HCT116 (cell line): ENCODE results near the gene PRPF6. TPM values are rescaled to one million over a fixed set of nuclear protein-coding genes. Genes with fewer than 3 reads are reported as not detected.

ENCODE experiments used
- ATAC-seq: fragments of 200-7000 bp; cut with Tn5 transposase; 2 replicates; pipeline ENCODE4 v1.9.1; 2020; ENCODE audit warnings: mild to moderate bottlenecking, moderate library complexity
- BruUV-seq: library from RNA; stranded (reverse); fragments of 400-500 nt; replicated peaks from 2 replicates; lab custom pipeline; 2021; lab: Mats Ljungman, UMichigan
- CTCF ChIA-PET: fragments of 300-600 bp; sonication (Branson Sonifier 250); formaldehyde crosslinking; loops from one replicate; lab custom pipeline; 2021; ENCODE audit warnings: antibody characterized with exemption; lab: Charles Lee
- POLR2A ChIA-PET: fragments of 300-600, 350-600 bp; sonication (Branson Sonifier 250); formaldehyde crosslinking; loops from one replicate; lab custom pipeline; 2021; ENCODE audit warnings: antibody characterized with exemption; lab: Charles Lee
- RAD21 ChIA-PET, 2 experiments: fragments of 300-600 bp; sonication (Branson Sonifier 250); formaldehyde crosslinking; loops; one replicate each; lab custom pipeline; 2023; ENCODE audit warnings: low total read pairs in 2 of 2; ENCODE audit not compliant: uncharacterized antibody in 2 of 2, unreplicated experiment in 2 of 2, low non-redundant PET in 1 of 2; lab: Charles Lee
- DNase-seq: peaks from one replicate; pipeline ENCODE4 v3.0.0-alpha.2; 2010; ENCODE audit warnings: low read depth, low spot score
- H2AFZ ChIP-seq: fragments of 200-600 bp; shearing (Covaris generic), sonication (generic); 2 replicates; pipeline ENCODE4 v1.6.1; 2017; ENCODE audit warnings: low read depth, mixed run types, mixed read lengths, antibody characterized with exemption, low read length; ENCODE audit not compliant: poor library complexity, severe bottlenecking
- H3K27ac ChIP-seq: 2 replicates; pipeline ENCODE4 v1.5.1; 2012; ENCODE audit warnings: low read depth, low read length
- H3K27me3 ChIP-seq: fragments of 200-600 bp; sonication (generic); 2 replicates; pipeline ENCODE4 v1.6.1; 2016; ENCODE audit warnings: mixed run types, low read length, mixed read lengths; ENCODE audit not compliant: insufficient read depth
- H3K36me3 ChIP-seq, 2 experiments: fragments of 200-500 bp in 1 of 2; fragments of 200-600 bp in 1 of 2; sonication (Bioruptor generic) in 1 of 2; sonication (generic) in 1 of 2; 2 replicates each; pipeline versions ENCODE4 v1.5.1 to v1.6.1; 2014 to 2016; ENCODE audit warnings: low read length in 2 of 2, inconsistent platforms in 1 of 2, mixed read lengths in 1 of 2, mixed run types in 1 of 2; ENCODE audit not compliant: insufficient read depth in 2 of 2, control insufficient read depth in 1 of 2
- H3K4me1 ChIP-seq, 2 experiments: fragments of 200-600 bp in 1 of 2; sonication (generic) in 1 of 2; 2 replicates each; pipeline versions ENCODE4 v1.5.1 to v1.6.1; 2012 to 2017; ENCODE audit warnings: low read length in 2 of 2, inconsistent platforms in 1 of 2, mild to moderate bottlenecking in 1 of 2, mixed read lengths in 1 of 2, mixed run types in 1 of 2, moderate library complexity in 1 of 2; ENCODE audit not compliant: insufficient read depth in 2 of 2, control insufficient read depth in 1 of 2
- H3K4me2 ChIP-seq: fragments of 200-600 bp; sonication (generic); 2 replicates; pipeline ENCODE4 v1.6.1; 2017; ENCODE audit warnings: mixed run types, low read length, mixed read lengths
- H3K4me3 ChIP-seq, 2 experiments: fragments of 200-600 bp in 1 of 2; sonication (generic) in 1 of 2; replicated peaks in 1 of 2; 2 replicates each; pipeline ENCODE4 v1.5.1; 2011 to 2016; ENCODE audit warnings: low read length in 2 of 2, control low read depth in 1 of 2, low read depth in 1 of 2, mild to moderate bottlenecking in 1 of 2, mixed read lengths in 1 of 2, mixed run types in 1 of 2
- H3K79me2 ChIP-seq: fragments of 200-600 bp; sonication (generic); 2 replicates; pipeline ENCODE4 v1.6.1; 2017; ENCODE audit warnings: mild to moderate bottlenecking, mixed run types, low read length, moderate library complexity, mixed read lengths; ENCODE audit not compliant: insufficient read depth
- H3K9ac ChIP-seq: fragments of 200-600 bp; sonication (generic); 2 replicates; pipeline ENCODE4 v1.6.1; 2016; ENCODE audit warnings: low read length, mixed read lengths
- H3K9me2 ChIP-seq: fragments of 200-600 bp; sonication (generic), shearing (Covaris generic); 2 replicates; pipeline ENCODE4 v1.6.1; 2017; ENCODE audit warnings: mixed run types, mild to moderate bottlenecking, moderate library complexity; ENCODE audit not compliant: insufficient read depth
- H3K9me3 ChIP-seq, 2 experiments: fragments of 200-500 bp in 1 of 2; fragments of 200-600 bp in 1 of 2; sonication (Bioruptor generic) in 1 of 2; sonication (generic) in 1 of 2; 2 replicates each; pipeline ENCODE4 v1.6.1; 2014 to 2017; ENCODE audit warnings: low read length in 2 of 2, mixed read lengths in 2 of 2, inconsistent platforms in 1 of 2, low read depth in 1 of 2, mild to moderate bottlenecking in 1 of 2, mixed run types in 1 of 2, moderate library complexity in 1 of 2; ENCODE audit not compliant: control insufficient read depth in 1 of 2, insufficient read depth in 1 of 2
- H4K20me1 ChIP-seq: fragments of 200-600 bp; sonication (generic), shearing (Covaris generic); 2 replicates; pipeline ENCODE4 v1.6.1; 2017; ENCODE audit warnings: mixed run types, mild to moderate bottlenecking, moderate library complexity; ENCODE audit not compliant: insufficient read depth
- CEBPB ChIP-seq: IDR thresholded peaks from 2 replicates; pipeline ENCODE4 v1.6.1; 2012; ENCODE audit warnings: low read depth
- ELF1 ChIP-seq: IDR thresholded peaks from 2 replicates; pipeline ENCODE4 v1.6.1; 2012; ENCODE audit warnings: low read depth, borderline replicate concordance
- EZH2 ChIP-seq: fragments of 200-600 bp; sonication (generic); IDR thresholded peaks from 2 replicates; pipeline ENCODE4 v1.6.1; 2017; ENCODE audit warnings: antibody characterized with exemption, mixed run types
- EZH2phosphoT487 ChIP-seq: fragments of 200-600 bp; IDR thresholded peaks from 2 replicates; pipeline ENCODE4 v1.6.1; 2018; ENCODE audit warnings: antibody characterized with exemption, borderline replicate concordance
- FOSL1 ChIP-seq: IDR thresholded peaks from 2 replicates; pipeline ENCODE4 v1.6.1; 2012; ENCODE audit warnings: low read depth
- JUND ChIP-seq: IDR thresholded peaks from 2 replicates; pipeline ENCODE4 v1.6.1; 2012
- POLR2A ChIP-seq: IDR thresholded peaks from 2 replicates; pipeline ENCODE4 v1.7.0; 2011; ENCODE audit warnings: borderline replicate concordance; ENCODE audit not compliant: insufficient read depth, insufficient read length; ENCODE audit errors: extremely low read depth
- POLR2AphosphoS5 ChIP-seq: IDR thresholded peaks from 2 replicates; pipeline ENCODE4 v1.6.1; 2011; ENCODE audit warnings: mild to moderate bottlenecking, low read depth, low read length, moderate library complexity
- RAD21 ChIP-seq: IDR thresholded peaks from 2 replicates; pipeline ENCODE4 v1.6.1; 2012; ENCODE audit warnings: low read depth, mild to moderate bottlenecking
- SP1 ChIP-seq: IDR thresholded peaks from 2 replicates; pipeline ENCODE4 v1.6.1; 2012; ENCODE audit warnings: low read depth
- SRF ChIP-seq: IDR thresholded peaks from 2 replicates; pipeline ENCODE4 v1.6.1; 2012; ENCODE audit warnings: low read depth
- YY1 ChIP-seq: IDR thresholded peaks from 2 replicates; pipeline ENCODE4 v1.6.1; 2011; ENCODE audit warnings: low read length, low read depth, moderate library complexity, mild to moderate bottlenecking; ENCODE audit not compliant: insufficient replicate concordance; ENCODE audit errors: extremely low read depth
- ZBTB33 ChIP-seq: IDR thresholded peaks from 2 replicates; pipeline ENCODE4 v1.6.1; 2011; ENCODE audit warnings: mild to moderate bottlenecking, low read length, moderate library complexity; ENCODE audit not compliant: insufficient replicate concordance; ENCODE audit errors: extremely low read depth
- ZNF274 ChIP-seq: fragments of 200-500 bp; sonication (Bioruptor generic); IDR thresholded peaks from 2 replicates; pipeline ENCODE4 v1.6.1; 2014; ENCODE audit warnings: mild to moderate bottlenecking, low read depth, low read length, inconsistent platforms
- intact Hi-C: fragments of 100-400 bp; cut with micrococcal nuclease; formaldehyde crosslinking; loops from 2 replicates; pipeline ENCODE4 v1.10.0; 2022
- total RNA-seq: library from RNA; stranded (reverse); gene quantifications from one replicate; pipeline ENCODE4 v1.2.1, GENCODE V29; 2021; ENCODE audit not compliant: unreplicated experiment
- TF ChIP-seq, protein P1 (sequence below), 3 experiments: fragments of 200-600 bp in 1 of 3; sonication (generic) in 1 of 3; IDR thresholded peaks in 2 of 3; conservative IDR thresholded peaks in 1 of 3; 2 replicates each; pipeline ENCODE4 v1.5.1; 2012 to 2017; ENCODE audit warnings: low read depth in 2 of 3, low read length in 2 of 3, antibody characterized with exemption in 1 of 3, borderline replicate concordance in 1 of 3, control low read depth in 1 of 3, mild to moderate bottlenecking in 1 of 3, mixed read lengths in 1 of 3, mixed run types in 1 of 3, moderate library complexity in 1 of 3; ENCODE audit not compliant: insufficient read depth in 1 of 3
- TF ChIP-seq, protein P2 (sequence below): IDR thresholded peaks from 2 replicates; pipeline ENCODE4 v1.6.1; 2012

The PRPF6 gene
- total RNA-seq, 1 experiment from 2014 or later, result 74.9 TPM

GRCh38 chr20:64021124-64021975 is 40.4 kb downstream of the PRPF6 start:
- ChIA-PET POLR2A (no interaction called here), RAD21 (no interaction called here), CTCF (no interaction called here)
- Histone ChIP-seq H3K36me3 (peaks cover 40 to 48% of the 10 kb centered on the region in 2 experiments), H3K4me2 (no peak overlapping the region), H3K4me3 (no peak overlapping the region), H3K9me2 (no peaks in the 10 kb centered on the region), H3K79me2 (no peaks in the 10 kb centered on the region), H3K27ac (no peak overlapping the region), H3K9ac (no peak overlapping the region), H4K20me1 (no peaks in the 10 kb centered on the region), H2AFZ (no peak overlapping the region), H3K9me3 (no peaks in the 10 kb centered on the region), H3K27me3 (no peaks in the 10 kb centered on the region), H3K4me1 (no peaks in the 10 kb centered on the region)
- TF ChIP-seq POLR2AphosphoS5 (no peak), CEBPB (no peak), JUND (no peak), EZH2 (no peak), FOSL1 (no peak), ELF1 (no peak), RAD21 (no peak)
- intact Hi-C loops, result no loop called here
- no TSS peak for BruUV-seq
- DNase-seq (no peak), ATAC-seq (no peak)

GRCh38 chr20:64022671-64023360 is 41.9 kb downstream of the PRPF6 start:
- Histone ChIP-seq H3K27me3 (no peaks in the 10 kb centered on the region), H3K79me2 (no peaks in the 10 kb centered on the region), H3K9me3 (no peaks in the 10 kb centered on the region), H3K4me2 (no peak overlapping the region), H2AFZ (no peak overlapping the region), H4K20me1 (no peaks in the 10 kb centered on the region), H3K9me2 (no peaks in the 10 kb centered on the region), H3K9ac (no peak overlapping the region), H3K4me1 (no peaks in the 10 kb centered on the region), H3K36me3 (peaks cover 37 to 47% of the 10 kb centered on the region in 2 experiments), H3K4me3 (no peak overlapping the region), H3K27ac (no peak overlapping the region)
- no TSS peak for BruUV-seq
- CTCF ChIA-PET, result no interaction called here
- DNase-seq (no peak), ATAC-seq (no peak)
- intact Hi-C loops, result no loop called here
- TF ChIP-seq, protein P1, sequence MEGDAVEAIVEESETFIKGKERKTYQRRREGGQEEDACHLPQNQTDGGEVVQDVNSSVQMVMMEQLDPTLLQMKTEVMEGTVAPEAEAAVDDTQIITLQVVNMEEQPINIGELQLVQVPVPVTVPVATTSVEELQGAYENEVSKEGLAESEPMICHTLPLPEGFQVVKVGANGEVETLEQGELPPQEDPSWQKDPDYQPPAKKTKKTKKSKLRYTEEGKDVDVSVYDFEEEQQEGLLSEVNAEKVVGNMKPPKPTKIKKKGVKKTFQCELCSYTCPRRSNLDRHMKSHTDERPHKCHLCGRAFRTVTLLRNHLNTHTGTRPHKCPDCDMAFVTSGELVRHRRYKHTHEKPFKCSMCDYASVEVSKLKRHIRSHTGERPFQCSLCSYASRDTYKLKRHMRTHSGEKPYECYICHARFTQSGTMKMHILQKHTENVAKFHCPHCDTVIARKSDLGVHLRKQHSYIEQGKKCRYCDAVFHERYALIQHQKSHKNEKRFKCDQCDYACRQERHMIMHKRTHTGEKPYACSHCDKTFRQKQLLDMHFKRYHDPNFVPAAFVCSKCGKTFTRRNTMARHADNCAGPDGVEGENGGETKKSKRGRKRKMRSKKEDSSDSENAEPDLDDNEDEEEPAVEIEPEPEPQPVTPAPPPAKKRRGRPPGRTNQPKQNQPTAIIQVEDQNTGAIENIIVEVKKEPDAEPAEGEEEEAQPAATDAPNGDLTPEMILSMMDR (IDR thresholded peaks at IDR 0.05 in 2 of 3, conservative IDR thresholded peaks at IDR 0.05 in 1 of 3; ENCODE audit: borderline replicate concordance in 1 of 3, insufficient read depth in 1 of 3, low read depth in 2 of 3, low read length in 2 of 3), result no peak
- TF ChIP-seq, protein P2, sequence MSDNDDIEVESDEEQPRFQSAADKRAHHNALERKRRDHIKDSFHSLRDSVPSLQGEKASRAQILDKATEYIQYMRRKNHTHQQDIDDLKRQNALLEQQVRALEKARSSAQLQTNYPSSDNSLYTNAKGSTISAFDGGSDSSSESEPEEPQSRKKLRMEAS, result no peak
- TF ChIP-seq SP1, result no peak
- TF ChIP-seq ZNF274, result no peak
- no peak for TF ChIP-seq EZH2phosphoT487
- TF ChIP-seq RAD21, result no peak
- TF ChIP-seq ZBTB33, result no peak
- TF ChIP-seq YY1, result no peak
- no peak for TF ChIP-seq SRF
- TF ChIP-seq POLR2A, result no peak
- POLR2A ChIA-PET, result no interaction called here
- RAD21 ChIA-PET, result no interaction called here
